LNCaP clone FGC (cell line): ENCODE results near the gene ACBD6.

Experiments
- DNase-seq: peaks from one replicate; pipeline ENCODE4 v3.0.0-alpha.2; 2011; ENCODE audit warnings: low read depth
- H3K4me3 ChIP-seq: 2 replicates; pipeline ENCODE4 v1.5.1; 2011; ENCODE audit warnings: mild to moderate bottlenecking, low read depth, low read length, control low read depth
- CTCF ChIP-seq: IDR thresholded peaks from 2 replicates; pipeline ENCODE4 v1.5.1; 2012; ENCODE audit warnings: mild to moderate bottlenecking; ENCODE audit not compliant: control insufficient read depth, insufficient read depth; ENCODE audit errors: extremely low read depth

ACBD6 gene

GRCh38 chr1:180363246-180363995 lies 139.0 kb downstream of the ACBD6 start:
- H3K4me3 ChIP-seq = no peak overlapping the region
- TF ChIP-seq CTCF = no peak
- DNase-seq = no peak

- no peak overlapping the region for H3K4me3 ChIP-seq
- TF ChIP-seq CTCF = no peak
- no peak for DNase-seq
Observed at GRCh38 chr1:180360333-180361075, 141.9 kb downstream of the ACBD6 start.

GRCh38 chr1:180358649-180359048 lies 143.7 kb downstream of the ACBD6 start:
- H3K4me3 ChIP-seq = no peak overlapping the region
- no peak for TF ChIP-seq CTCF
- DNase-seq = no peak

- no peak for DNase-seq
- H3K4me3 ChIP-seq = no peak overlapping the region
- no peak for TF ChIP-seq CTCF
Observed at GRCh38 chr1:180353945-180354344, 148.4 kb downstream of the ACBD6 start.

- no peak overlapping the region for H3K4me3 ChIP-seq
- no peak for DNase-seq
- TF ChIP-seq CTCF = no peak
Observed at GRCh38 chr1:180352588-180352987, 149.8 kb downstream of the ACBD6 start.

- TF ChIP-seq CTCF = no peak
- no peak for DNase-seq
- no peak overlapping the region for H3K4me3 ChIP-seq
Observed at GRCh38 chr1:180352021-180352420, 150.4 kb downstream of the ACBD6 start.
